NCI-H82 treated with DMSO at 0.1 percent for 48 hours (cell line): Measurements from ENCODE around the gene INCENP.
"Not testable (repeated sequence)": the region's sequence is repeated elsewhere in the genome, so short reads cannot be mapped to it uniquely, and the experiment has no call there.

Source experiments
- DNase-seq: peaks from one replicate; lab custom pipeline; 2025; ENCODE audit not compliant: unreplicated experiment; lab: John Stamatoyannopoulos, UW

The INCENP gene

GRCh38 chr11:62166371-62166770 lies 42.6 kb downstream of the INCENP start:
- DNase-seq, result no peak

GRCh38 chr11:62169448-62169847 lies 45.6 kb downstream of the INCENP start:
- no peak for DNase-seq

- no peak for DNase-seq
Measured at GRCh38 chr11:62169935-62170334, 46.1 kb downstream of the INCENP start.

GRCh38 chr11:62171261-62171723 lies 47.5 kb downstream of the INCENP start:
- peak; percentile 80 for DNase-seq

- no peak for DNase-seq
Measured at GRCh38 chr11:62172294-62172693, 48.5 kb downstream of the INCENP start.

GRCh38 chr11:62176766-62177165 lies 53.0 kb downstream of the INCENP start:
- DNase-seq, result no peak

DNA sequence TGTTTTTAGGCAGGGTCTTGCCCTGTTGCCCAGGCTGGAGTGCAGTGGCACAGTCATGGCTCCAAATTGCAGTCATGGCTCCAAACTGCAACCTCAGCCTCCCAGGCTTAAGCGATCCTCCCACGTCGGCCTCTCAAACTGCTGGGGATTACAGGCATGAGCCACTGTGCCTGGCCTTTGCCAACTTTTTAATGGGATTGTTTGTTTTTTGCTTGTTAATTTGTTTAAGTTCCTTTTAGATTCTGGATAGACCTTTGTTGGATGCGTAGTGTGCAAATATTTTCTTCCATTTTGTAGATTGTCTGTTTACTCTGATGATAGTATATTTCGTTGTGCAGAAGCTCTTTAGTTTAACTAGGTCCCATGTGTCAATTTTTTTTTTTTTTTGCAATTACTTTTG lies 56.2 kb downstream of the INCENP start:
- no peak for DNase-seq

DNA sequence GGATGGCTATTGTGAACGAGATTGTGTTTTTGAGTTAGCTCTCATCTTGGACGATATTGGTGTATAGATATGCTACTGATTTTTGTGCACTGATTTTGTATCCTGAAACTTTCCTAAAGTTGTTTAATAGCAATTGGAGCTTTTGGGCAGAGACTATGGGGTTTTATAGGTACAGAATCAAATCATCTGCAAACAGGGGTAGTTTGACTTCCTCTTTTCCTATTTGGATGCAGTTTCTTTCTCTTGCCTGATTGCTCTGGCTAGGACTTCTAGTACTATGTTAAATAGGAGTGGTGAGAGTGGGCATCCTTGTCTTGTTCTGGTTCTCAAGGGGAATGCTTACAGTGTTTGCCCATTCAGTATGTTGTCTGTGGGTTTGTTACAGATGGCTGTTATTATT lies 57.3 kb downstream of the INCENP start:
- DNase-seq, result no peak

GRCh38 chr11:62182147-62182891 lies 58.5 kb downstream of the INCENP start:
- no peak for DNase-seq

DNA sequence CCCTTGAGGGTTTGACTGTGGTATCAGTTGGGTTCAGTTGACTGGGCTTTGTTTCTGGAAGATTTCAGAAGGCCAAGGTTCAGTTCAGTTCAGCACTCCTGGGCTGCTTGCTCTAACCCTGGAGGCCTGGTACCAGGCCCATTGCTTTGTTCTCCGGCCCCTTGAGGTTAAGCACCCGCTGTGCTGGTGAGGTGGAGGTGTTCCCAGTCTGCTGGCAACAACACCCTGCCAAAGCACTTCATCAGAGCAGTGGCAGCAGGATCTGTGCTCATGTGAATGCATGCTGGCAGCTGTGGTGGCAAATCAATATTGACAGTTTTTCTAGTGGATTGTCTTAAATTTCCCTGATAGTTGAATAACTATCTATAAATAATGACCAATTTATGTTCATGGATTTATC lies 62.4 kb downstream of the INCENP start:
- no peak for DNase-seq

DNA sequence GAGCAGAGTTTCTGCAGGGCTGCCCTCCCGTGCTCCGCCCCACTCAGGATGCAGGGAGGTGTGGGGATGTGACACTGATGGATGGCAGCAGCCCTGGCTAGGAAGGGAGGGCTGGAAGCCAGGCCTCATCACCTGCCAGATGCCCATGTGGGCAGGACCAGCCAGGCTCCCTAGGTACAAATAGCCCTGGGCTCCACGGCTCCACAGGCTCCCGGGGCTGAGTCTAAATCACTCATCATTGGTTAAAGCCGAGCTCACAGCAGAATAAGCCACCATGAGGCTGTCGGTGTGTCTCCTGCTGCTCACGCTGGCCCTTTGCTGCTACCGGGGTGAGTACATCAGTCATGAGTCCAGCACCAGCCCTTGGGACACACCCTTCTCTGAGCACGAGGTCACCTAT lies 66.2 kb downstream of the INCENP start, which contains the start of gene SCGB1D1:
Gene SCGB1D1 (plus strand): TSS at position 206 of the 400 bp plus-strand sequence. CDS start 69 bp downstream, at position 275.
- DNase-seq, result no peak

- no peak for DNase-seq
Measured at GRCh38 chr11:62193952-62194351, 70.1 kb downstream of the INCENP start.

GRCh38 chr11:62195010-62195409 lies 71.2 kb downstream of the INCENP start:
- DNase-seq, result not testable (repeated sequence)

GRCh38 chr11:62195945-62196344 lies 72.1 kb downstream of the INCENP start:
- no peak for DNase-seq

DNA sequence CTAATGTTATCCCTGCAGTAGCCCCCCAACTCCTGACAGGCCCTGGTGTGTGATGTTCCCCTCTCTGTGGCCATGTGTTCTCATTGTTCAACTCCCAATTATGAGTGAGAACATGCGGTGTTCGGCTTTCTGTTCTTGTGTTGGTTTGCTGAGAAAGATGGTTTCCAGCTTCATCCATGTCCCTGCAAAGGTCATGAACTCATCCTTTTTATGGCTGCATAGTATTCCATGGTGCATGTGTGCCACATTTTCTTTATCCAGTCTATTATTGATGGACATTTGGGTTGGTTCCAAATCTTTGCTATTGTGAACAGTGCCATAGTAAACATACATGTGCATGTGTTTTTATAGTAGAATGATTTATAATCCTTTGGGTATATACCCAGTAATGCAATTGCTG lies 73.6 kb downstream of the INCENP start:
- DNase-seq, result not testable (repeated sequence)

- DNase-seq, result no peak
Measured at GRCh38 chr11:62201376-62201775, 77.6 kb downstream of the INCENP start.
